ENCODE measurements around the gene TNRC6C.
"Not testable (repeated sequence)": the region's sequence is repeated elsewhere in the genome, so short reads cannot be mapped to it uniquely, and the experiment has no call there.

The TNRC6C gene

GRCh38 chr17:78082355-78082872 lies 123.9 kb downstream of the TNRC6C start:
- DNase-seq (ENCODE audit: low read depth) = not testable (repeated sequence)

- DNase-seq (ENCODE audit: low read depth) = no peak
These were observed 124.5 kb downstream of the TNRC6C start for GRCh38 chr17:78082988-78083387.

- no peak for DNase-seq (ENCODE audit: low read depth)
These were observed 128.2 kb downstream of the TNRC6C start for GRCh38 chr17:78086740-78087139.

- no peak for DNase-seq (ENCODE audit: low read depth)
These were observed 130.0 kb downstream of the TNRC6C start for GRCh38 chr17:78088529-78088928.

GRCh38 chr17:78089576-78090281 lies 131.2 kb downstream of the TNRC6C start:
- no peak for DNase-seq (ENCODE audit: low read depth)

- DNase-seq (ENCODE audit: low read depth) = no peak
These were observed 134.4 kb downstream of the TNRC6C start for GRCh38 chr17:78092794-78093324.

- DNase-seq (ENCODE audit: low read depth) = no peak
These were observed 136.5 kb downstream of the TNRC6C start for GRCh38 chr17:78095035-78095434.

- no peak for DNase-seq (ENCODE audit: low read depth)
These were observed 137.6 kb downstream of the TNRC6C start for GRCh38 chr17:78096093-78096492.

- no peak for DNase-seq (ENCODE audit: low read depth)
These were observed 142.6 kb downstream of the TNRC6C start for GRCh38 chr17:78101112-78101511.

- DNase-seq (ENCODE audit: low read depth) = no peak
These were observed 143.0 kb downstream of the TNRC6C start for GRCh38 chr17:78101542-78101941.

GRCh38 chr17:78103311-78103710 lies 144.8 kb downstream of the TNRC6C start:
- DNase-seq (ENCODE audit: low read depth) = no peak

GRCh38 chr17:78104540-78104941 lies 146.0 kb downstream of the TNRC6C start:
- DNase-seq (ENCODE audit: low read depth) = no peak

GRCh38 chr17:78105101-78105500 lies 146.6 kb downstream of the TNRC6C start:
- DNase-seq (ENCODE audit: low read depth) = no peak

GRCh38 chr17:78105551-78105950 lies 147.0 kb downstream of the TNRC6C start:
- no peak for DNase-seq (ENCODE audit: low read depth)

GRCh38 chr17:78106211-78106610 lies 147.7 kb downstream of the TNRC6C start:
- DNase-seq (ENCODE audit: low read depth) = no peak

GRCh38 chr17:78107457-78107856 lies 149.0 kb downstream of the TNRC6C start:
- no peak for DNase-seq (ENCODE audit: low read depth)

GRCh38 chr17:78107976-78108725 lies 149.6 kb downstream of the TNRC6C start:
- DNase-seq (ENCODE audit: low read depth) = no peak

GRCh38 chr17:78108726-78109488 lies 150.4 kb downstream of the TNRC6C start:
- no peak for DNase-seq (ENCODE audit: low read depth)

- DNase-seq (ENCODE audit: low read depth) = no peak
These were observed 150.9 kb downstream of the TNRC6C start for GRCh38 chr17:78109489-78109761.

GRCh38 chr17:78110363-78111015 lies 152.0 kb downstream of the TNRC6C start:
- no peak for DNase-seq (ENCODE audit: low read depth)

GRCh38 chr17:78111016-78111726 lies 152.7 kb downstream of the TNRC6C start:
- no peak for DNase-seq (ENCODE audit: low read depth)
